Fibroblast of mammary gland (primary cell): ENCODE results near the gene GRIK1.

Experiments
- DNase-seq: peaks from one replicate; pipeline ENCODE4 v3.0.0-alpha.2; 2010; ENCODE audit warnings: low read depth
- H3K4me3 ChIP-seq: 2 replicates; pipeline ENCODE4 v1.5.1; 2011; ENCODE audit warnings: low read depth, mild to moderate bottlenecking, low read length, moderate library complexity; ENCODE audit not compliant: control insufficient read depth
- CTCF ChIP-seq: conservative IDR thresholded peaks from 2 replicates; pipeline ENCODE4 v1.5.1; 2011; ENCODE audit warnings: low read depth, low read length, inconsistent platforms; ENCODE audit not compliant: control insufficient read depth, insufficient read depth

Gene GRIK1

GRCh38 chr21:29604076-29604475, 335.7 kb downstream of the GRIK1 start:
- TF ChIP-seq CTCF = no peak
- no peak for DNase-seq
- H3K4me3 ChIP-seq = no peak overlapping the region

GRCh38 chr21:29601047-29601446, 338.7 kb downstream of the GRIK1 start:
- DNase-seq = no peak
- no peak overlapping the region for H3K4me3 ChIP-seq
- TF ChIP-seq CTCF = no peak

- no peak overlapping the region for H3K4me3 ChIP-seq
- no peak for TF ChIP-seq CTCF
- no peak for DNase-seq
These were observed 353.1 kb downstream of the GRIK1 start for GRCh38 chr21:29586696-29587095.

GRCh38 chr21:29585462-29585861, 354.3 kb downstream of the GRIK1 start:
- no peak for TF ChIP-seq CTCF
- DNase-seq = no peak
- H3K4me3 ChIP-seq = no peak overlapping the region

GRCh38 chr21:29583424-29583924, 356.3 kb downstream of the GRIK1 start:
- H3K4me3 ChIP-seq = no peak overlapping the region
- no peak for DNase-seq
- no peak for TF ChIP-seq CTCF

GRCh38 chr21:29582855-29583254, 356.9 kb downstream of the GRIK1 start:
- H3K4me3 ChIP-seq = no peak overlapping the region
- TF ChIP-seq CTCF = no peak
- no peak for DNase-seq

GRCh38 chr21:29581393-29581792, 358.4 kb downstream of the GRIK1 start:
- no peak for DNase-seq
- TF ChIP-seq CTCF = no peak
- no peak overlapping the region for H3K4me3 ChIP-seq
